GM21619 (cell line): ENCODE results near the gene TGFBI.

Source experiments
- ATAC-seq: cut with Tn5 transposase; IDR thresholded peaks from one replicate; pipeline ENCODE4 v1.9.1; 2021; ENCODE audit not compliant: unreplicated experiment

The TGFBI gene

DNA sequence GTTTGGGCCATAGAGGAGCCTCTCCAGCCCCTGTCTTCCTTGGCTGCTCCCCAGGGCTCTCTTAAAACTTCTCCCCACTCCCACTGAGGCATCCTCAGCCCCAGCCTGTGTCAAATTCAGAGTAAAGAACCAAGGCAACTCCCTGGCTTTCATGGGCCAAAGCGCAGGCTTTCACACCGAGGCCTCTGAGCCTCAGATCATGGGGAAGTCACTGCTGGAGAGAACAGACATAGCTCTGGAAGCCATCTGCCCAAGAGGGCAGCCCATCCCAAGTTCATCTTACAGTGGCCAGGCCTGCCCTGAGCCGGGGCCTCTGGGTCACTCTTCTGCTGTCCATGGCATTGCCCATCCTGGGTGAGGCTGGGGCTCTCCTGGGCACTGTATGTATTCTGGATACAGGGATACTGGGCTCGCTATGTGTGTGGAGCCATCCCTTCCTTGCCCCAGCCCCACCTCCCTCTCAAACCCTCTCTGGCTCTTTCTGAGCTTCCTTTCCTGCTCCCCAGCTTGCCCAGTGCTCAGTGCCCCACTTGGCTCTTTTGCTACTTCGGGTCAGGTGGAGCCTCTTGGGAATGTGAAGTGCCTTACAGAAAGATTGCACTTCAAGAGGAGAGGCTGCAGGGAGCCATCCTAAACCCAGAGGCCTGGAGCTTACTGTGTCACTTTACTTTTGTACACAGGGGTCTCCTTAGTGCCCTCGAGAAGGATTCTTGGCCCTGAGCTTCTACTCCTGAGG, 33.0 kb downstream of the TGFBI start:
- ATAC-seq: no peak

DNA sequence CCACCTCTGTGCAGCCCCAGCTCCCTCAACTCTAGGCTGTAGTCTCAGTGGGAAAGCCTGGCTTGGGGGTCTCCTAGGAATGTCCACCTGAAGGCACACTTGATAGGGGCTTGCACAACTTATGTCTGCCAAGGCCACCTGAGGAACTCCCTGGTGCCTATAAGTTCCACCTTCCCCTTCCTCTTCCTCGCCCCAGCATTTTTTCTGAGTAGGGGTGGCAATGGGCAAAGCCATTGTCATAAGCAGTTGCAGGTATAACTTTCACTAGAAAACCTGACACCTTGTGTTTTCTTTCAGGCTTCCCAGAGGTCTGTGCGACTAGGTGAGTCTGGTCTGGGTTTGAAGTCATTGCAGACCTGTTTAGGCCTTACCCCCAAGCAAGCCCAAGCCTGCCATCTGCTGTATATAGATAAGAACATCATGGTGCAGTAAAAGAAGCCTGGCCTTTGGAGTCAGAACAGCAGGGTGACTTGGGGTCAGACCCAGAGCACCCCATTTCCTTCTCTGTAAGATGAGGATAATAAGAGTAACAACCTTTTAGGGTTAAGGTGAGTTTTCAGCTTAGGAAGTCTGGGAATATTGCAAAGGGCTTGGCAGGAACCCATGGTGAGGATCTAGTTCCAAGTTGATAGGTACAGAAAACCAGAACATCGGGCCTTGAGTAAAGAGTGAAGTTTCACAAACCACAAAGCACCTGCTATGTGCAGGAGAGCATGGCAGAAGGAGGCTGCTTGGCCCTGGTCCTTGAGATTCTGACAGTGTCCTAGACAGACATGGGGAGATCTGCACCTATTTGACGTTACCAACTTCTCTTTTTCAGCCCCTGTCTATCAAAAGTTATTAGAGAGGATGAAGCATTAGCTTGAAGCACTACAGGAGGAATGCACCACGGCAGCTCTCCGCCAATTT, 33.8 kb downstream of the TGFBI start:
- peak; percentile 61 for ATAC-seq

DNA sequence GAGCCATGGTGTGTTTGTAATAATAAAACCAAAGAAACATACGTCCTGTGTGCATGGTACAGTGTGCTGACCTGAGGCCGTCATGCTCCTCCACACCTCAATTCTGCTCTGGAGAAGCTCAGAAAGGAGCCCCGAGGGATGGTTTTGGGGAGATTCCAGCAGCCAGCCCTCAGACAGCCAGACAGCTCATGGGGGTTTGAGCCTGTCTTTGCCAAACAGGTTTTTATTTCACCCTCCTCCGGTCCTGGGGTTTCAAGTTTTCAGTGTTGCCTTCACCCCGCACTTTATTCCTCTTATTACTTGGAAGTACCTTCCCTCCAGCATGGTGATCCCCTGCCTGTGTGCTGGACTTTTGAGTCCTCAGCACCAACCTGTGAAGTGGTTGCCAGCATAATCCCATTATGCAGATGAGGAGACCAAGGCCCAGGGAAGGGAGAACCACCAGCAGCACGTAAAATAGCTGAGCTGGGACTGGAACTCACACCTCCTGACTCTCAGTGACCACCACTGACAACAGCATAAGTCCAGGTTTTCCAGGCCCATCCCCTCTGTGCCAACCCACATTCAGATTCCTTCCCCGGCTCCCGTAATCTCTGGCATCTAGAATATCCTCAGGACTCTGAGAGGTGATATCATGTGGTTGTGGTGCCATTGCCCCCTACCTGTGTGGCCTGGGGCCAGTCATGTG, 35.1 kb downstream of the TGFBI start:
- ATAC-seq: no peak

DNA sequence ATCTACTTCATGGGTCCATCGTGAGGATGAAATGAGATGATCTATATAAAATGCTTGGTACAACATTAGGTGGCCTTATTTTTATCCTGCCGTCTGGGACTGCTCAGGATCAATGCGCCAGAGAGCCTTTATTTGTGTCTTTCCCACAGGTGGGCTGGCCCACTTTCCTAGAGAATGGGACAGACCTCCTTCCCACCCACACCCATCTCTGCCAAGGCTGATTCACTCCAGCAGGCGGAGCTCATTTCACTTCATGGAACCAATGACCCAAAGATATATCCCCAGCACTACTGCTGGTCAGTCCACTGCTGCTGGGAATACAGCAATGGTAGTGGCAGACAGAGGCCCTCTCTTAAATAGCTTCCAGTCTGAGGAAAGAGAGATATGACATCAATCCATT, 35.7 kb downstream of the TGFBI start:
- no peak for ATAC-seq

DNA sequence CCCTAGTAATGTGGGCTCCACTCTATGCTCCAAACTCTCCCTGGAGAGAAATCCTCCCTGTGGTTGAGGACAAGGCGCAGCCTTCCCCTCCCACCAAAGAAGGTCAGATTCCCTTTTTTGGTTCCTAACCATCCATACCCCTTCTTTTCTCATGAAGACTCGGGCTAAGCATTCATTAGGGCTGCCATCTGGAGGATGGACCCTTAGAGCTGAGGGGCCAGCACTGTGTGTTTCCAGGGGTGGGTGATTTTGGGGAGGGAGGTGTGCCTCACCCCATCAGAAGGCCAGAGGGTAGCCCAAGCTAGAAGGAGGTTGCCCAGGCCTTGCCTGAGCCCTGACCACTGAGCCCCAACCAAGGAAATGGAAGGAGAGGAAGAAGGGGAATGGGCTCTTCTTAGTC, 36.8 kb downstream of the TGFBI start:
- no peak for ATAC-seq

DNA sequence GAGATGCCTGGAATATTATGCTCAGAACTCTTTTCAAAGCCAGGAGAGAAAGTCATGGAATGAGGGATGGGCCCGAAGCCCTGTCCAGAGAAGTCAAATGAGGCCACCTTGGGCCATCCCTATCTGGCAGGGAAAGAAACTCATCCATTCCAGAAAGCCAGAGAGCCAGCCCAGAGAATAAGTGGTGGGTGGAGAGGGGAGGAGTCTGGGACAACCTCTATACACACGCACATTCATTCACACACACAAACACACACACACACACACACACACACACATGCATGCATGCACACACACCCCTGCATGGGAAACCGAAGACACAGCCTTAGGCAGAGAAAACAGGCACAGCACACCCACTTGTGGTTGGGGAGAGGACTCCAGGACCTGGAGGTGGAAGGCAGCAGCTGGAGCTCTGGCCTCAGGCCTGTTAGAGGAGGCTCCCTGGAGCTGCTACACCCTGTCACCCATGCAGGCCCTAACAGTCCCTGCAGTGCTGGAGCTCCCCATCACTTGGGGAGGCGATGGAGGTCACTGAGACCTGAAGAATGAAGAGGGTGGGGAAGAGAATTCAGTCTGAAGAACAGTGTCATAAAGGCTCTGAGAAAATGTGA, 38.0 kb downstream of the TGFBI start:
- no peak for ATAC-seq

DNA sequence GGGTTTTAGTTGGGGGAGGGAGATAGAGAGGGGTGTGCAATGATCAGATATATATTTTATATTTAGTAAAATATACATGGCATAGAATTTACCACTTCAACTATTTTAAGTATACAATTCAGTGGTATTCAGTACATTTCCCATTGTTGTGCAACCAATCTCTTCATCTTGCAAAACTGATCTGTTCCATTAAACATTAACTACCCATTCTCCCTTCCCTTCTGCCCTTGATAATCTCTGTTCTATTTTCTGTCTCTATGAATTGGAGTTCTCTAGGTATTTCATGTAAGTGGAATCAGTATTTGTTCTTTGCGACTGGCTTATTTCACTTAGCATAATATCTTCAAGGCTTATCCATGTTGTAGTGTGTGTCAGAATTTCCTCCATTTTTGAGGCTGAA, 38.6 kb downstream of the TGFBI start:
- no peak for ATAC-seq

DNA sequence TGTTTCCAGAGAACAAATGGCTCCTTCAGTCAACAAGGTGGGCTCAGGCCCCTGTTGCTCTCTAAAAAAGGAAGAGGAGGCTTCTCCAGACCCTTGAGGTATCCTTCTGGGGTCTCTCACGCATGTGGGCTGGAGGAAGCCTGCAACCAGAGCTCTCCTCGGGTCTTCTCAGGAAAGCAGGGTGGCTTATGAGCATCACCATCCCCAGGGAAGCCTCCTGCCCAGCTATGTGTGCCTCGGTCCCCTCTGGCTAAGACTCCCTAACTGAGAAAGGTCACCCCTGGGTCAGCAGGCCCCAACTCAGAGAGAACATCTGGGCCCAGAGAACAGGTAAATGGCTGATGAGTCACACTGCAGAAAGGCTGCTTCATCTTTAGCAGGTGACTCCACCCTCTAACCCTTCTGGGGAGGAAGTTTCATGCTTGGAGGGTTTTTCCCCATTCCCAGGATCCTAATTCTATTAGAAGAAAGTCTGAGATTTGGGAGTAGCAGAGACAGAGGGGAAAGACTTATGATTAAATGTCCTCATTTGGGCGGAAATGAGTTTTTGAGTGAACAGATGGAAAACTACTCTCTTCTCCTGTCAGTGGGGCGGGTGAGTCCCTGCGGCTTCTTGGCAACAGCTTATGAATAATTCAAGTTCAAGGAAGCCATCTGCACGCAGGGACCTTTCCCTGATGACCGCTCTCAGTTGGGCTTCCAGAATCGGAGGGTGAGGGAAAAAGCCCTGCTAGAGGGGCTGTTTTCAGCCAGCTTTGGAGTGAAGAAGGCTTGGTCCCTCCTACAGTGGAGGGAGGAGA, 41.9 kb downstream of the TGFBI start:
- no peak for ATAC-seq

DNA sequence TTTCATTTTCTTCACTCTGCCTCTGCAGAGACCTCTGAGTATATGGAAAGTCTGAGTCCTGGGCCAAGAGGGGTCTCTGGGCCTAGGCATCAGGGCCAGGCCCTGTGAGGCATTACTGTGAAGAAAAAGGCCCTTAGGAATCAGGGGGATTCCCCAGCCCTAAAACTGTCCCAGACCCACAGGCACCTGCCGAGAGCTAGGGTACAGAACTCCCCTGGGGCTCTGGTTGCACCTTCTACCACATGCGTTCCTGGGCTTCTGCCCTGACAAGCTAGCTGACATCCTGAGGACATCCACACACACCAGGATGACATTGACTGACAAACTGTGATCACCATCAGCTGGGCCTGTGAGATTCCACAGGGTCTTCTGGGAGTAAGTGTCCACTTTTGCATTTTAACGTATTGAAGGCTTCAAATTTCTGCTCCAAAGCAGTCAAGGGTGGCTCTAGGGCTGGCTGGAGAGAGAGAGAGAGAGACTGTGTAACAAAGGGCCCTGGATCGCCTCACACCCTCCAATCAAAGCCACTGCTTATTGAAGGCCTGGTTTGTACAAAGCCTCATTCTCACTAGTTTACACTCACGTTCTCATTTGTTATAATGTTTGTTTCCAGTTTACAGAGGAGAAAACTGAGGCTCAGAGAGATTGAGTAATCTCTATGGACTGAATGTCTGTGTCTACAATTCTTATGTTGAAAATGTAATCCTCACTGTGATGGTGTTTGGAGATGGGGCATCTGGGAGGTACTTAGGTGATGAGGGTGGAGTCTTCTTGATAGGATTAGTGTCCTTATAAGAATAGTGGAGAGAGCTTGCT, 45.1 kb downstream of the TGFBI start:
- peak; percentile 75 for ATAC-seq

DNA sequence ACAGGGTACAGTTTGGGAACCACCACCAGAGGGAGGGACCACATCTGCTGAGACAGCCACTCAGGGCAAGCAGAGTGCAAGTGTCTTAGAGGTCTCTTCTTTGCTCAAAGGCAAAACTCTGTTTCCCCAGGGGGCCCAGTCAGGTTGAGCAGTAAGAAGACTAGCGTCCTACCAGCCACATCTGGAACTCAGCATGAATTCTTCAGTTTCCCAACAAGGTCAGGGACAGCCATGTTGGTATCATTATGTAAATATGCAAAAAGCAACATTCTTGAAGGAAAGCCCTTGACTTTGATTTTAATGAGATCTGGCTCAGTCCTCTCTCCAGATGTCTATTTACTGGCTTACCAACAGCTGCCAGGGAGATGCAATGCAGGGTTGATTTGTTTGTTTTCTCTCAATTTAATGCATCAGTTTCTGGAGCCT, 46.7 kb downstream of the TGFBI start:
- no peak for ATAC-seq

DNA sequence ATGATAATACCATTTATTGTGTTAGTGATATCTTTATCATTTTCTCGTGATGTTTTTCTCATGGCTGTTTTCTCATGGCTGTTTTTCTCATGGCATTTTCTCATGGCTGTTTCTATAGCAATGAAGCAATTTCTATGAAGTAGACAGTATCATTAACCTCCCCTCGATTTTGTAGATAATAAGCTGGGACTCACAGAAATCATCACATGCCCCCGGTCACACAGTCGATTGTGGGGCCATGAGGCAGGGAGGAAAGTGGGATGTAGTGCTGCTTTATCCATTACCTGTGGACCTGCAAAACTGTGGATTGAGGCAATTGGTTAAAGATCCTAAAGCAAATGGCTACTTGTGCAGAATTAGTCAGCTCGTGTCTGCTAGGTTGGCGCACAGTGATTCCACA, 47.3 kb downstream of the TGFBI start:
- no peak for ATAC-seq

DNA sequence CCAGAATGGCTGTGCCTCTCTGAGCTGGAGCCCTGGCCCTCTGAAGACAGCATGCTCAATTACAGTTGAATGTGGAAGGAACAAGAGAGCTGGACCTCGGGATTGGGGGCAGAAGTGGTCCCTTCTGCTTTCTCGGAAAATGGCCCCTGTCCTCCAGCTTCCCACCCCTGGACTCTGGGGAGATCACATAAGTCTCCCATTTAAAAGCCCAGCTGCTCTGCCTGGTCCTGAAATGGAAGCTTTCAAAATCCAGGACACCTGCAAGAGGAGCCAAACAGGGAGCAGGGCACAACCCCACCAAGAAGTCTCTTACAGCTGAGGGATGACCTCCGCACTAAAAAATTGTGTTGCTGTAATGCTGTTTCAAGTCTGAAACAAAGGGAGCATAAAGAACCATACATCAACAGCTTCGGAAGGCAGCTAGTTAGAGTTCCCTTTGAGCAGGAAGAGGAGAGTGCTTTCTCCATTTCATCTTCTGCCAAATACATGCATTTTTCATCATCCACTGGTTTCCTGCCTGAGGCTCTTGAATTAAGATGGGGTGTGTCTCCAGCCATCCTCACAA, 48.2 kb downstream of the TGFBI start:
- ATAC-seq: no peak

DNA sequence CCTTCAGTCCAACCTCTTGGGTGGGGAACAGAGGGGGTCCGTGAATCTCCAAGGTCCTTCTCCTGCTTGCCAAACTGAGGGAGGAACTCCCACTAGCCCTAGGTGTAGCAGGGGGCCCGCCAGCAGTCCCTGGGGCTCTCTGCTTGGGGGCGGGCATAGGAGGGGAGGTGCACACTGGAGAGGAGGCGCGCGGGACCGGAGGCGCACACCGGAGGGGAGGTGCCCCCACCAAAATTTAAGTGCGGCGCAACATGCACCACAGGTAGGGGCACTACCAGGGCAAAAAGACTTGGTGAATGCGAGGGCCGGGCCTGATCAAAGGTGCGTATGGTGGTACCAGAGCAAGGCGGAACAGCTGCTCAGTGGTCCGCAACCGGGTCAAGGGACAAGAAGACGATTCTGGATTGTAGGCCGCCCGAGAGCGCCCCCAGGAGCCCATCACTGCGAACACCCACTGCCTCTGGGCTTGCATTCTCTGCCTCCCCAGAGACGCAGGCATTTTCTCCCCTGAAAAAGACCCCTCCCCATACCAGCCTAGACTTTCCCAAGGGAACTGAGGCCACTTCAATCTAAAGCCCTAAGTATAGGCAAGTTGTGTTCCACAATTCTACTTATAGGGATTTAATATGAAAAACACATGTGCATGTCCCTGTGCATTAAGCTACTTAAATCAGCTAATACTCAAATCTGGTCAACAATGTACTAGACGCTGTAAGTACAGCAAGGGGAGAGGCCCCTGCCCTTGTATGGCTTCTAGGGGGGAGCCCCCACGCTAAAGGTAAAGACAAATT, 50.6 kb downstream of the TGFBI start:
- no peak for ATAC-seq

DNA sequence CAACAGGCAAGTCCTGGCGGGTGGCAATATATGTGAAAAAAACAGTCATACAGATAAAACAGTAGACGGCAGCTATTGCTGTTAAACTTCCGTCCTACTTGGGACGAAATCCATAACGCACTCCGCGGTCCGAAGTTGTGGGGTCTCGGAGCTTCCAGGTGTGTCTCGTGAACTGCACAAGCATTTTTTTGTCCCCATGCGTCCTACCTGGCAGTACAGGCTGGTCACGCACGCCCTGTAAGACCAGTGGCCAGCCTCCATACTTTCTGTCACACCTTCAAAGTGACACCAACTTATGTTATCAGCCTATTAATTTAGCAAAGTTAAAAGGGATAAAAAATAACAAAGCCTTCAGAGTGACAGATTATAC, 51.3 kb downstream of the TGFBI start:
- ATAC-seq: peak; percentile 10

DNA sequence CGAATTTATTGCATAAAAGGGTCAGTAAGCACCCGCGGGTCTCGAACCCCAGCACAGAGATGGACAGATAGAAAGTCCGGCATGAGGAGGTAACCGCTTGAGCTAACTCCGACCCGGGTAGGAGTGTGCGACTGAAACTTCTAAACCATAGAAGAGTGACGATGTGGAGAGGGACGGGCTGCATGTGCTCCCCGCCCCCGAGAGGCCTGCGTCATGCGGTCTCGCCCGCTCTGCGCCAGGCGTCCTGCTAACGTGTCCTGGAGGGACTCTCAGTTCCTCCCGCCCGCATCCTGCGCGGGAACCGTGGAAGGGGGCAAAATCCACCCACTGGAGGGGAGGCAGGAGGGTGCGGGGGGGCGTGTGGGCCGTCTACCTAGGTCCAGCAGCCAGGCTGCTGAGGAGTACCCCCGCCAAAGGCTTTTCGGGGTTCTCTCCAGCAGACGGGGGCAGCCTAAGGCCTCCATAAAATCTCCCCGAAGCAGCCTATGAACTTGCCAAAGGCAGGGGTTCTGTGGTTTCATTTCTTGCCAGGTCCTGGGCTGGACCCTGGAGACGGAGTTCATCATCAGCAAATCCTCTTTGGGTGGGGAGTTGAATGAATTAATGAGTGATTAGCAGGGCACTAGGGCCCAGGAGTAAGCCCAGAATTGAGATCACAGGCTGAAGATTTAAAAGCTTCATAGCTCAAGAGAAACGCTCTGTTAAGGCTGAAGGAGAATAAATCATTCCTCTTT, 51.9 kb downstream of the TGFBI start:
- peak; percentile 90 for ATAC-seq

DNA sequence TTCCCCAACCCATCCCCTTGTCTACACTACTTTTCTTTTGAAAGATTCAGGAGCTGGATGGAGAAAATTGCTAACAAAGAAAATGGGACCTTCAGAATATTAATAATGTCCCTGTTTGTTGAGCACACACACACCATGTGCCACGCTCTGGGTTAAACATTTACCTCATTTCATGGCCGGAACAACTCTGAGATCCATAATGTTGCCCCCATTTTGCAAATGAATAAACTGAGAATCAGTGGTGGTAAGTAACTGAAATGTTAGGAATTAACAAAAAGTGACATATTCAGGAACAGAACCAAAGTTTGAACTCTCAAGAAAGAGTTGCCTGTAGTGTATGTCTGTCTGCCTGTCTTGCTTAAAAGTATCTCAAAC, 52.4 kb downstream of the TGFBI start:
- no peak for ATAC-seq

DNA sequence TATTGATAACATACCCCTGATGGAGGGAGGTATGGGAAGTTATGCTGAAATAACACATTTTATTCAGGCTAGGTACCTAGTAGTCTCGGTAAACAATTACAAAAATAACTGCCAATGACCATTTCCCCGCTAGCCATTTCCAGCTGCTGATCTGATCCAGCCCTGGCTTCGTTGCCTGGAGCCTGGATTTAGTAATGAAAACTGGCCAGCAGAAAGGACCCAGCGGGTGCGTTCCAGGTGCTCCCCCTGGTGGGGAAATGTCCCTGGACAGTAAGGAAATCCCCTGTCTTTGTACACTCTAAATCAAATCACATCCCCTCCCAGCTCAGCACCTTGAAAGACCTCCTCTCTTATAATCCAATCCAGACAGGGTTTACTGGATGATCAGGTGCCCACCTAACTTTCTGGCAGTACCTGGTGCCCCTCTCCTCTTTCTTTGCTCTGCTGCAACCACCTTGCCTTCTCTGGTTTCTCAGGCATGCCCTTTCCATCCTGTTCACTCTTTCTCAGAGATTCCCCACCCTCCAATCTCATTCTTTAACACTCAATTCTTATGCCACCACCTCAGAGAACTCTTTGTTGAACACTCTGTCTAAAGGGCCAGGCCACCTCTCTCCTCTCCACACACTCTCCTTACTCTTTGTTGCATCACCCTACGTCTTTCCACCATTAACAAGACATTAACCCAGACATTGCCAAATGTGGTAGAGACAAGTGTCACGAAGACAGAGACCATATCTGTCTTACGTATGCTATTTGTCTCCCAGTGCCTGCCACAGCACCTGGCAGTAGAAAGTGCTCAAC, 53.8 kb downstream of the TGFBI start:
- ATAC-seq: no peak
